HFFc6 (cell line): ENCODE measurements around the gene ARHGAP45. TPM values are rescaled to one million over a fixed set of nuclear protein-coding genes. Genes with fewer than 3 reads are reported as not detected.

Source experiments
- DNase-seq: peaks from one replicate; pipeline ENCODE4 v3.0.0-alpha.2; 2018
- H3K27ac Mint-ChIP-seq: 2 replicates; pipeline ENCODE4 v1.8.0; 2020; ENCODE audit warnings: mild to moderate bottlenecking, mixed read lengths
- H3K27me3 Mint-ChIP-seq: 2 replicates; pipeline ENCODE4 v1.8.0; 2021; ENCODE audit warnings: mild to moderate bottlenecking, moderate library complexity, mixed read lengths; ENCODE audit not compliant: insufficient read depth
- H3K36me3 Mint-ChIP-seq: 2 replicates; pipeline ENCODE4 v1.8.0; 2021; ENCODE audit warnings: low read depth, mixed read lengths
- H3K4me1 Mint-ChIP-seq: 2 replicates; pipeline ENCODE4 v1.8.0; 2020; ENCODE audit warnings: low read depth, mixed read lengths
- H3K4me3 Mint-ChIP-seq: 2 replicates; pipeline ENCODE4 v1.8.0; 2020; ENCODE audit warnings: mild to moderate bottlenecking, moderate library complexity, mixed read lengths
- H3K9me3 Mint-ChIP-seq: 2 replicates; pipeline ENCODE4 v1.8.0; 2020; ENCODE audit warnings: mild to moderate bottlenecking, mixed read lengths
- CTCF ChIP-seq: fragments of 200-600 bp; sonication (generic); IDR thresholded peaks from 2 replicates; pipeline ENCODE4 v1.5.0; 2021; ENCODE audit warnings: antibody characterized with exemption, mild to moderate bottlenecking
- long read RNA-seq: library from polyadenylated mRNA; unstranded; transcript quantifications from one replicate; pipeline ENCODE4 v2.0.0, GENCODE V29; 2019
- total RNA-seq, 6 experiments: library from RNA; stranded (reverse); fragmentation: NEBNext Ultra II Directional; extraction: Animal tissue kit (Norgen Biotek cat#: 25700); gene quantifications; 2 replicates in 1 of 6; 3 replicates in 5 of 6; pipeline ENCODE4 v1.2.3, GENCODE V29; 2021

ARHGAP45 gene
- total RNA-seq: under 1 TPM; 0.28 to 0.74 (median 0.60) TPM
- long read RNA-seq: 0 reads

- H3K27me3 Mint-ChIP-seq: peaks cover 13% of the 10 kb centered on the region
- TF ChIP-seq CTCF: no peak
- DNase-seq: no peak
- H3K9me3 Mint-ChIP-seq: no peaks in the 10 kb centered on the region
- no peak within 1 kb of the TSS for H3K27ac Mint-ChIP-seq
- no peaks in the 10 kb centered on the region for H3K36me3 Mint-ChIP-seq
- no peak within 1 kb of the TSS for H3K4me3 Mint-ChIP-seq
- H3K4me1 Mint-ChIP-seq: peaks cover 4% of the 10 kb centered on the region; the same call in 1 of the 2 replicates
These were observed at the start of gene ARHGAP45 for GRCh38 chr19:1066748-1067340. ARHGAP45 (plus strand) TSS chr19:1067167; CDS start chr19:1067406, 239 bp downstream.

GRCh38 chr19:1017906-1018305 is 49.1 kb upstream of the ARHGAP45 start:
- H3K4me3 Mint-ChIP-seq: peak overlapping the region; percentile 84
- H3K9me3 Mint-ChIP-seq: peaks cover 4% of the 10 kb centered on the region; the same call in 1 of the 2 replicates
- no peaks in the 10 kb centered on the region; the same call in none of the 2 replicates for H3K27me3 Mint-ChIP-seq
- peak overlapping the region; percentile 97; the same call in 1 of the 2 replicates for H3K27ac Mint-ChIP-seq
- no peaks in the 10 kb centered on the region for H3K36me3 Mint-ChIP-seq
- DNase-seq: no peak
- TF ChIP-seq CTCF: no peak
- H3K4me1 Mint-ChIP-seq: peaks cover 31% of the 10 kb centered on the region

- H3K9me3 Mint-ChIP-seq: peaks cover 4% of the 10 kb centered on the region; the same call in 1 of the 2 replicates
- no peaks in the 10 kb centered on the region for H3K36me3 Mint-ChIP-seq
- DNase-seq: no peak
- H3K4me3 Mint-ChIP-seq: peak overlapping the region; percentile 93
- H3K4me1 Mint-ChIP-seq: peaks cover 31% of the 10 kb centered on the region
- TF ChIP-seq CTCF: no peak
- H3K27ac Mint-ChIP-seq: peak overlapping the region; percentile 73; the same call in 1 of the 2 replicates
- no peaks in the 10 kb centered on the region; the same call in none of the 2 replicates for H3K27me3 Mint-ChIP-seq
These were observed 48.6 kb upstream of the ARHGAP45 start for GRCh38 chr19:1018393-1018792.

GRCh38 chr19:1018932-1019615 is 47.9 kb upstream of the ARHGAP45 start:
- no peak for TF ChIP-seq CTCF
- Mint-ChIP-seq H3K27ac (peak overlapping the region; percentile 73), H3K36me3 (no peaks in the 10 kb centered on the region), H3K4me1 (peaks cover 31% of the 10 kb centered on the region), H3K27me3 (no peaks in the 10 kb centered on the region; the same call in none of the 2 replicates), H3K4me3 (peak overlapping the region; percentile 93), H3K9me3 (peaks cover 4% of the 10 kb centered on the region; the same call in 1 of the 2 replicates)
- DNase-seq: no peak

- no peak for DNase-seq
- no peaks in the 10 kb centered on the region; the same call in none of the 2 replicates for H3K27me3 Mint-ChIP-seq
- peak overlapping the region; percentile 93 for H3K4me3 Mint-ChIP-seq
- H3K4me1 Mint-ChIP-seq: peaks cover 31% of the 10 kb centered on the region
- peak overlapping the region; percentile 81 for H3K27ac Mint-ChIP-seq
- no peak for TF ChIP-seq CTCF
- H3K36me3 Mint-ChIP-seq: no peaks in the 10 kb centered on the region
- peaks cover 4% of the 10 kb centered on the region; the same call in 1 of the 2 replicates for H3K9me3 Mint-ChIP-seq
These were observed 47.4 kb upstream of the ARHGAP45 start for GRCh38 chr19:1019616-1019961.
